Measurements from ENCODE around the gene POLD3. TPM values are rescaled to one million over a fixed set of nuclear protein-coding genes. Genes with fewer than 3 reads are reported as not detected.

Gene POLD3
- total RNA-seq, 1 experiment from 2014 or later, result 28.4 TPM

GRCh38 chr11:74662487-74663103 lies 70.2 kb downstream of the POLD3 start:
- Histone ChIP-seq H3K27me3 (ENCODE audit: low read length) (no peaks in the 10 kb centered on the region), H3K9me2 (replicated peaks; ENCODE audit: low read length) (no peaks in the 10 kb centered on the region), H2AFZ (ENCODE audit: low read length) (no peak overlapping the region), H3K9me3 (ENCODE audit: low read length) (no peaks in the 10 kb centered on the region), H3K4me2 (ENCODE audit: low read length) (no peak overlapping the region), H3K36me3 (ENCODE audit: low read depth, low read length) (no peaks in the 10 kb centered on the region), H3K4me1 (ENCODE audit: insufficient read depth, low read length) (no peaks in the 10 kb centered on the region), H3K9ac (ENCODE audit: low read length) (no peak overlapping the region), H3K79me2 (ENCODE audit: low read length) (no peaks in the 10 kb centered on the region), H4K20me1 (ENCODE audit: low read length) (no peaks in the 10 kb centered on the region), H3K4me3 (ENCODE audit: low read length) (no peak overlapping the region), H3F3A (ENCODE audit: low read length, unreplicated experiment) (no peaks in the 10 kb centered on the region), H3K27ac (ENCODE audit: low read length) (no peak overlapping the region)
- no peak for ATAC-seq
- no peak for DNase-seq
- POLR2A ChIA-PET (ENCODE audit: unreplicated experiment), result no interaction called here
- no TSS peak for BruUV-seq (replicated peaks)
- TF ChIP-seq CTCF (conservative IDR thresholded peaks at IDR 0.05; ENCODE audit: low read depth, low read length), result no peak
- intact Hi-C loops (cut with micrococcal nuclease), result no loop called here
- CTCF ChIA-PET, result no interaction called here

GRCh38 chr11:74663315-74663714 lies 70.9 kb downstream of the POLD3 start:
- H3K36me3 ChIP-seq (ENCODE audit: low read depth, low read length), result no peaks in the 10 kb centered on the region
- H3K4me1 ChIP-seq (ENCODE audit: insufficient read depth, low read length), result no peaks in the 10 kb centered on the region
- CTCF ChIA-PET, result interaction anchor here (0.7 kb wide), 1 partner anchor 342 kb away, joined by 5 read pairs; no protein-coding TSS in a partner anchor
- DNase-seq, result no peak
- H3K9me3 ChIP-seq (ENCODE audit: low read length), result no peaks in the 10 kb centered on the region
- no peaks in the 10 kb centered on the region for H3K9me2 ChIP-seq (replicated peaks; ENCODE audit: low read length)
- H3K9ac ChIP-seq (ENCODE audit: low read length), result no peak overlapping the region
- no peaks in the 10 kb centered on the region for H3K79me2 ChIP-seq (ENCODE audit: low read length)
- no peak overlapping the region for H3K4me3 ChIP-seq (ENCODE audit: low read length)
- H3K27ac ChIP-seq (ENCODE audit: low read length), result no peak overlapping the region
- ATAC-seq, result no peak
- TF ChIP-seq EZH2phosphoT487 (IDR thresholded peaks at IDR 0.05; ENCODE audit: borderline replicate concordance, low read length) (no peak), CTCF (conservative IDR thresholded peaks at IDR 0.05; ENCODE audit: low read depth, low read length) (no peak), EZH2 (IDR thresholded peaks at IDR 0.05; ENCODE audit: low read length, unreplicated experiment) (no peak)
- intact Hi-C loops (cut with micrococcal nuclease), result no loop called here
- no TSS peak for BruUV-seq (replicated peaks)
- no peaks in the 10 kb centered on the region for H4K20me1 ChIP-seq (ENCODE audit: low read length)
- no peak overlapping the region for H3K4me2 ChIP-seq (ENCODE audit: low read length)
- H2AFZ ChIP-seq (ENCODE audit: low read length), result no peak overlapping the region
- no peaks in the 10 kb centered on the region for H3F3A ChIP-seq (ENCODE audit: low read length, unreplicated experiment)
- no peaks in the 10 kb centered on the region for H3K27me3 ChIP-seq (ENCODE audit: low read length)
- POLR2A ChIA-PET (ENCODE audit: unreplicated experiment), result no interaction called here

GRCh38 chr11:74669211-74670160 lies 77.1 kb downstream of the POLD3 start:
- Histone ChIP-seq H3K9me2 (replicated peaks; ENCODE audit: low read length) (no peaks in the 10 kb centered on the region), H3K4me2 (ENCODE audit: low read length) (no peak overlapping the region), H3K79me2 (ENCODE audit: low read length) (no peaks in the 10 kb centered on the region), H3K4me3 (ENCODE audit: low read length) (no peak overlapping the region), H3F3A (ENCODE audit: low read length, unreplicated experiment) (peaks cover 14% of the 10 kb centered on the region), H3K27ac (ENCODE audit: low read length) (no peak overlapping the region), H3K9me3 (ENCODE audit: low read length) (no peaks in the 10 kb centered on the region), H3K36me3 (ENCODE audit: low read depth, low read length) (no peaks in the 10 kb centered on the region), H2AFZ (ENCODE audit: low read length) (no peak overlapping the region), H3K9ac (ENCODE audit: low read length) (no peak overlapping the region), H3K4me1 (ENCODE audit: insufficient read depth, low read length) (peaks cover 30% of the 10 kb centered on the region), H3K27me3 (ENCODE audit: low read length) (no peaks in the 10 kb centered on the region), H4K20me1 (ENCODE audit: low read length) (no peaks in the 10 kb centered on the region)
- ATAC-seq (no peak), DNase-seq (no peak)
- no TSS peak for BruUV-seq (replicated peaks)
- intact Hi-C loops (cut with micrococcal nuclease), result no loop called here
- TF ChIP-seq EZH2 (IDR thresholded peaks at IDR 0.05; ENCODE audit: low read length, unreplicated experiment) (no peak), EZH2phosphoT487 (IDR thresholded peaks at IDR 0.05; ENCODE audit: borderline replicate concordance, low read length) (no peak), CTCF (conservative IDR thresholded peaks at IDR 0.05; ENCODE audit: low read depth, low read length) (no peak)
- POLR2A ChIA-PET (ENCODE audit: unreplicated experiment), result no interaction called here
- CTCF ChIA-PET, result no interaction called here

Data from PC-3 (cell line).